Hematopoietic multipotent progenitor cell treated with erythropoietin and hydrocortisone succinate and interleukin-3 and kit ligand, for 6 days (in vitro differentiated cells): ENCODE measurements around the gene ORC1.

Experiments used
- DNase-seq: peaks from one replicate; pipeline ENCODE4 v3.0.0-alpha.2; 2015

Gene ORC1

GRCh38 chr1:52404116-52404974, at the start of gene ORC1, which contains the start of gene PRPF38A:
Gene ORC1 (minus strand): TSS chr1:52404423. CDS start chr1:52402223, 2,200 bp downstream.
Gene PRPF38A (plus strand): TSS chr1:52404602. CDS start chr1:52404750, 148 bp downstream.
- DNase-seq: peak; percentile 100

GRCh38 chr1:52444463-52444862, 40.2 kb upstream of the ORC1 start:
- DNase-seq: no peak

- no peak for DNase-seq
Observed at GRCh38 chr1:52439976-52440375, 35.8 kb upstream of the ORC1 start.

GRCh38 chr1:52436817-52437216, 32.6 kb upstream of the ORC1 start:
- no peak for DNase-seq

- DNase-seq: no peak
Observed at GRCh38 chr1:52435650-52436049, 31.4 kb upstream of the ORC1 start.

- no peak for DNase-seq
Observed at GRCh38 chr1:52435211-52435610, 31.0 kb upstream of the ORC1 start.

GRCh38 chr1:52432807-52433206, 28.6 kb upstream of the ORC1 start:
- DNase-seq: peak; percentile 31

GRCh38 chr1:52427152-52427551, 22.9 kb upstream of the ORC1 start:
- DNase-seq: no peak

GRCh38 chr1:52426371-52426770, 22.1 kb upstream of the ORC1 start:
- no peak for DNase-seq

GRCh38 chr1:52424813-52425212, 20.6 kb upstream of the ORC1 start:
- peak; percentile 44 for DNase-seq

- DNase-seq: peak; percentile 78
Observed at GRCh38 chr1:52424231-52424636, 20.0 kb upstream of the ORC1 start.

GRCh38 chr1:52423771-52424170, 19.5 kb upstream of the ORC1 start:
- DNase-seq: peak; percentile 66

GRCh38 chr1:52423055-52423454, 18.8 kb upstream of the ORC1 start:
- DNase-seq: no peak

GRCh38 chr1:52420713-52421112, 16.5 kb upstream of the ORC1 start:
- DNase-seq: no peak

- no peak for DNase-seq
Observed at GRCh38 chr1:52416811-52417210, 12.6 kb upstream of the ORC1 start.

GRCh38 chr1:52414942-52415341, 10.7 kb upstream of the ORC1 start:
- DNase-seq: no peak

GRCh38 chr1:52413410-52413989, 9.3 kb upstream of the ORC1 start:
- no peak for DNase-seq

GRCh38 chr1:52404975-52405338, 734 bp upstream of the ORC1 start:
- no peak for DNase-seq

GRCh38 chr1:52403566-52404115, 582 bp downstream of the ORC1 start:
- peak; percentile 95 for DNase-seq

GRCh38 chr1:52402860-52403240, 1.4 kb downstream of the ORC1 start:
- no peak for DNase-seq

GRCh38 chr1:52400131-52400530, 4.1 kb downstream of the ORC1 start:
- peak; percentile 13 for DNase-seq

GRCh38 chr1:52399629-52400028, 4.6 kb downstream of the ORC1 start:
- no peak for DNase-seq

GRCh38 chr1:52393174-52393573, 11.0 kb downstream of the ORC1 start:
- DNase-seq: no peak

GRCh38 chr1:52386458-52386857, 17.8 kb downstream of the ORC1 start:
- no peak for DNase-seq
